Mucosa of rectum (tissue), 2 donors: ENCODE data around the gene ITPKB.

Source experiments
- H3K27ac ChIP-seq, 2 donors: one replicate each; pipeline ENCODE4 v1.7.0; 2013; ENCODE audit warnings: inconsistent platforms in 2 of 2, low read depth in 2 of 2, low read length in 2 of 2
- H3K27me3 ChIP-seq, 2 donors: one replicate each; pipeline ENCODE4 v1.7.0; 2013; ENCODE audit warnings: low read length in 2 of 2; ENCODE audit not compliant: control insufficient read depth in 2 of 2, insufficient read depth in 2 of 2
- H3K36me3 ChIP-seq, 2 donors: one replicate each; pipeline ENCODE4 v1.7.0; 2013; ENCODE audit warnings: low read length in 2 of 2; ENCODE audit not compliant: control insufficient read depth in 2 of 2, insufficient read depth in 2 of 2
- H3K4me1 ChIP-seq, 2 donors: one replicate each; pipeline ENCODE4 v1.7.0; 2013; ENCODE audit warnings: low read length in 2 of 2, mild to moderate bottlenecking in 1 of 2; ENCODE audit not compliant: control insufficient read depth in 2 of 2, insufficient read depth in 2 of 2
- H3K4me3 ChIP-seq, 2 donors: one replicate each; pipeline ENCODE4 v1.7.0; 2013; ENCODE audit warnings: low read length in 2 of 2
- H3K9ac ChIP-seq, 2 donors: one replicate each; pipeline ENCODE4 v1.7.0; 2013; ENCODE audit warnings: low read length in 2 of 2, low read depth in 1 of 2, mild to moderate bottlenecking in 1 of 2
- H3K9me3 ChIP-seq, 2 donors: one replicate each; pipeline ENCODE4 v1.7.0; 2013; ENCODE audit warnings: low read length in 2 of 2; ENCODE audit not compliant: control insufficient read depth in 2 of 2
- donor health status: healthy.
- donor health status: Normal muscosa, but diverticular disease.

The ITPKB gene

GRCh38 chr1:226679853-226680516 is 59.1 kb downstream of the ITPKB start:
- Histone ChIP-seq H3K4me3 (peak overlapping the region; percentile 67 to 75), H3K9me3 (no peaks in the 10 kb centered on the region), H3K27me3 (no peaks in the 10 kb centered on the region), H3K27ac (peak overlapping the region; percentile 82 to 85), H3K4me1 (peaks cover 30 to 41% of the 10 kb centered on the region in 2 donors), H3K36me3 (no peaks in the 10 kb centered on the region), H3K9ac (peak overlapping the region; percentile 67 to 72)

- peaks cover 30 to 41% of the 10 kb centered on the region in 2 donors for H3K4me1 ChIP-seq
- H3K4me3 ChIP-seq, result peak overlapping the region in 1 of 2 donors; percentile 75
- H3K27me3 ChIP-seq, result no peaks in the 10 kb centered on the region
- no peaks in the 10 kb centered on the region for H3K9me3 ChIP-seq
- peak overlapping the region; percentile 82 to 85 for H3K27ac ChIP-seq
- H3K9ac ChIP-seq, result peak overlapping the region in 1 of 2 donors; percentile 67
- no peaks in the 10 kb centered on the region for H3K36me3 ChIP-seq
These were observed 59.8 kb downstream of the ITPKB start for GRCh38 chr1:226679262-226679661.

GRCh38 chr1:226678701-226679100 is 60.4 kb downstream of the ITPKB start:
- H3K9ac ChIP-seq, result no peak overlapping the region
- peaks cover 30 to 41% of the 10 kb centered on the region in 2 donors for H3K4me1 ChIP-seq
- H3K27me3 ChIP-seq, result no peaks in the 10 kb centered on the region
- no peaks in the 10 kb centered on the region for H3K9me3 ChIP-seq
- peak overlapping the region; percentile 82 to 85 for H3K27ac ChIP-seq
- no peaks in the 10 kb centered on the region for H3K36me3 ChIP-seq
- H3K4me3 ChIP-seq, result no peak overlapping the region

GRCh38 chr1:226678251-226678650 is 60.8 kb downstream of the ITPKB start:
- no peaks in the 10 kb centered on the region for H3K27me3 ChIP-seq
- peak overlapping the region in 1 of 2 donors; percentile 85 for H3K27ac ChIP-seq
- H3K9ac ChIP-seq, result no peak overlapping the region
- no peaks in the 10 kb centered on the region for H3K9me3 ChIP-seq
- H3K36me3 ChIP-seq, result no peaks in the 10 kb centered on the region
- no peak overlapping the region for H3K4me3 ChIP-seq
- peaks cover 30 to 41% of the 10 kb centered on the region in 2 donors for H3K4me1 ChIP-seq

GRCh38 chr1:226677027-226678020 is 61.8 kb downstream of the ITPKB start:
- Histone ChIP-seq H3K9me3 (no peaks in the 10 kb centered on the region), H3K9ac (peak overlapping the region; percentile 0 to 28), H3K4me1 (peaks cover 34 to 46% of the 10 kb centered on the region in 2 donors), H3K36me3 (no peaks in the 10 kb centered on the region), H3K4me3 (peak overlapping the region in 1 of 2 donors; percentile 8), H3K27ac (peak overlapping the region; percentile 5 to 56), H3K27me3 (no peaks in the 10 kb centered on the region)

- Histone ChIP-seq H3K4me1 (peaks cover 38 to 50% of the 10 kb centered on the region in 2 donors), H3K9me3 (no peaks in the 10 kb centered on the region)
These were observed 62.7 kb downstream of the ITPKB start for GRCh38 chr1:226676381-226676780.

GRCh38 chr1:226675715-226676357 is 63.2 kb downstream of the ITPKB start:
- no peaks in the 10 kb centered on the region for H3K27me3 ChIP-seq
- peak overlapping the region; percentile 52 to 82 for H3K27ac ChIP-seq
- H3K9ac ChIP-seq, result no peak overlapping the region
- no peak overlapping the region for H3K4me3 ChIP-seq
- no peaks in the 10 kb centered on the region for H3K9me3 ChIP-seq
- H3K36me3 ChIP-seq, result no peaks in the 10 kb centered on the region
- peaks cover 38 to 50% of the 10 kb centered on the region in 2 donors for H3K4me1 ChIP-seq

More at GRCh38 chr1:226676381-226676780, 62.7 kb downstream of the ITPKB start:
- H3K27me3 ChIP-seq, result no peaks in the 10 kb centered on the region
- no peak overlapping the region for H3K9ac ChIP-seq
- H3K27ac ChIP-seq, result peak overlapping the region; percentile 5 to 82
- H3K36me3 ChIP-seq, result no peaks in the 10 kb centered on the region
- H3K4me3 ChIP-seq, result no peak overlapping the region

- H3K4me1 ChIP-seq, result peaks cover 38 to 43% of the 10 kb centered on the region in 2 donors
- no peaks in the 10 kb centered on the region for H3K27me3 ChIP-seq
- H3K9me3 ChIP-seq, result no peaks in the 10 kb centered on the region
- peak overlapping the region; percentile 70 to 82 for H3K27ac ChIP-seq
- H3K4me3 ChIP-seq, result peak overlapping the region in 1 of 2 donors; percentile 42
- no peak overlapping the region for H3K9ac ChIP-seq
- no peaks in the 10 kb centered on the region for H3K36me3 ChIP-seq
These were observed 64.0 kb downstream of the ITPKB start for GRCh38 chr1:226674892-226675714.

- H3K27me3 ChIP-seq, result no peaks in the 10 kb centered on the region
- H3K9me3 ChIP-seq, result no peaks in the 10 kb centered on the region
- no peaks in the 10 kb centered on the region for H3K36me3 ChIP-seq
- H3K9ac ChIP-seq, result no peak overlapping the region
- no peak overlapping the region for H3K4me3 ChIP-seq
- peak overlapping the region; percentile 63 to 78 for H3K27ac ChIP-seq
- H3K4me1 ChIP-seq, result peaks cover 27% of the 10 kb centered on the region in 2 donors
These were observed 66.7 kb downstream of the ITPKB start for GRCh38 chr1:226672339-226672762.
